H1 (cell line): ENCODE data around the gene LRRC63. TPM values are rescaled to one million over a fixed set of nuclear protein-coding genes. Genes with fewer than 3 reads are reported as not detected.

Experiments used
- CTCF ChIA-PET: fragments of 300-600 bp; sonication (Branson Sonifier 250); formaldehyde crosslinking; loops from one replicate; lab custom pipeline; 2021; ENCODE audit not compliant: partially characterized antibody; lab: Charles Lee
- POLR2A ChIA-PET: fragments of 300-600 bp; sonication (Branson Sonifier 250); formaldehyde crosslinking; loops from one replicate; lab custom pipeline; 2021; ENCODE audit warnings: inconsistent platforms; ENCODE audit not compliant: partially characterized antibody; lab: Charles Lee
- DNase-seq, 2 experiments: peaks; one replicate each; pipeline versions ENCODE4 v3.0.0 to v3.0.0-alpha.2; 2010 to 2022; ENCODE audit warnings: low spot score in 2 of 2, low read depth in 1 of 2, mixed read lengths in 1 of 2
- FAIRE-seq: peaks from 2 replicates; lab custom pipeline; 2011; peaks lifted over from hg19 to GRCh38; lab: Jason Lieb, UNC
- H2AFZ ChIP-seq: 2 replicates; pipeline ENCODE4 v1.8.1; 2012; ENCODE audit warnings: low read length, inconsistent platforms
- H2AK5ac ChIP-seq: 2 replicates; pipeline ENCODE4 v1.6.1; 2013; ENCODE audit warnings: low read depth, low read length
- H2BK120ac ChIP-seq: replicated peaks from 2 replicates; pipeline ENCODE3; 2013; ENCODE audit warnings: low read depth, low read length, inconsistent platforms
- H2BK12ac ChIP-seq: 2 replicates; pipeline ENCODE4 v1.6.1; 2013; ENCODE audit warnings: low read depth, low read length
- H2BK15ac ChIP-seq: 2 replicates; pipeline ENCODE4 v1.6.1; 2013; ENCODE audit warnings: low read length
- H2BK20ac ChIP-seq: 2 replicates; pipeline ENCODE4 v1.6.1; 2013; ENCODE audit warnings: low read length
- H2BK5ac ChIP-seq: 2 replicates; pipeline ENCODE4 v1.6.1; 2013; ENCODE audit warnings: low read depth, low read length
- H3K14ac ChIP-seq: 2 replicates; pipeline ENCODE4 v1.6.1; 2013; ENCODE audit warnings: inconsistent platforms; ENCODE audit not compliant: insufficient read length
- H3K18ac ChIP-seq: 2 replicates; pipeline ENCODE4 v1.6.1; 2013; ENCODE audit warnings: low read length; ENCODE audit errors: extremely low read depth
- H3K23ac ChIP-seq: 2 replicates; pipeline ENCODE4 v1.6.1; 2013; ENCODE audit warnings: inconsistent platforms; ENCODE audit not compliant: insufficient read length
- H3K23me2 ChIP-seq: 2 replicates; pipeline ENCODE4 v1.6.1; 2013; ENCODE audit warnings: low read depth, low read length
- H3K27ac ChIP-seq: 2 replicates; pipeline ENCODE4 v1.6.1; 2011; ENCODE audit warnings: low read depth, low read length, inconsistent platforms
- H3K27me3 ChIP-seq, 4 experiments: replicated peaks in 1 of 4; 1 replicate in 1 of 4; 2 replicates in 3 of 4; pipeline versions ENCODE4 v1.6.1 to v1.8.1; 2011 to 2013; ENCODE audit warnings: low read length in 3 of 4, mild to moderate bottlenecking in 3 of 4, inconsistent platforms in 2 of 4, mixed read lengths in 2 of 4, moderate library complexity in 1 of 4; ENCODE audit not compliant: control insufficient read depth in 3 of 4, insufficient read depth in 3 of 4; ENCODE audit errors: extremely low read depth in 1 of 4
- H3K36me3 ChIP-seq, 4 experiments: 2 replicates each; pipeline versions ENCODE4 v1.6.1 to v1.8.1; 2011 to 2013; ENCODE audit warnings: mild to moderate bottlenecking in 4 of 4, low read length in 3 of 4, moderate library complexity in 2 of 4, control low read depth in 1 of 4, inconsistent platforms in 1 of 4; ENCODE audit not compliant: insufficient read depth in 4 of 4, control insufficient read depth in 2 of 4
- H3K4ac ChIP-seq: replicated peaks from 2 replicates; pipeline ENCODE3; 2013; ENCODE audit warnings: low read length, low read depth, mixed read lengths, inconsistent platforms; ENCODE audit not compliant: insufficient read length
- H3K4me1 ChIP-seq, 4 experiments: replicated peaks in 1 of 4; 1 replicate in 1 of 4; 2 replicates in 3 of 4; pipeline versions ENCODE4 v1.6.1 to v1.8.1; 2011 to 2013; ENCODE audit warnings: low read length in 3 of 4, inconsistent platforms in 2 of 4, mixed read lengths in 1 of 4; ENCODE audit not compliant: insufficient read depth in 4 of 4, control insufficient read depth in 3 of 4
- H3K4me2 ChIP-seq, 2 experiments: 2 replicates each; pipeline versions ENCODE4 v1.6.1 to v1.8.1; 2011 to 2013; ENCODE audit warnings: low read depth in 2 of 2, low read length in 2 of 2, control low read depth in 1 of 2, inconsistent platforms in 1 of 2, mild to moderate bottlenecking in 1 of 2; ENCODE audit not compliant: insufficient read depth in 1 of 2
- H3K4me3 ChIP-seq, 4 experiments: fragments of 200-600, 300-600 bp in 1 of 4; sonication (generic), shearing (Covaris generic), sonication (Bioruptor Twin) in 1 of 4; 2 replicates each; pipeline versions ENCODE4 v1.5.1 to v1.8.1; 2011 to 2016; ENCODE audit warnings: low read length in 4 of 4, low read depth in 3 of 4, control low read depth in 2 of 4, inconsistent platforms in 2 of 4, mild to moderate bottlenecking in 2 of 4, mixed read lengths in 1 of 4, moderate library complexity in 1 of 4; ENCODE audit not compliant: insufficient read depth in 2 of 4; ENCODE audit errors: extremely low read depth in 1 of 4
- H3K56ac ChIP-seq: replicated peaks from 2 replicates; pipeline ENCODE3; 2013; ENCODE audit warnings: low read depth, mild to moderate bottlenecking, mixed read lengths, low read length, inconsistent platforms; ENCODE audit not compliant: insufficient read length
- H3K79me1 ChIP-seq: 2 replicates; pipeline ENCODE4 v1.6.1; 2013; ENCODE audit warnings: low read depth, low read length, control low read depth
- H3K79me2 ChIP-seq, 2 experiments: 2 replicates each; pipeline versions ENCODE4 v1.6.1 to v1.8.1; 2012 to 2013; ENCODE audit warnings: low read length in 2 of 2, mild to moderate bottlenecking in 2 of 2, inconsistent platforms in 1 of 2; ENCODE audit not compliant: insufficient read depth in 2 of 2, control insufficient read depth in 1 of 2
- H3K9ac ChIP-seq, 4 experiments: replicated peaks in 1 of 4; 1 replicate in 1 of 4; 2 replicates in 3 of 4; pipeline versions ENCODE4 v1.6.1 to v1.8.1; 2011 to 2013; ENCODE audit warnings: low read depth in 3 of 4, low read length in 3 of 4, control low read depth in 2 of 4, mild to moderate bottlenecking in 2 of 4, moderate library complexity in 2 of 4, inconsistent platforms in 1 of 4; ENCODE audit errors: extremely low read depth in 1 of 4
- H3K9me3 ChIP-seq, 2 experiments: 2 replicates each; pipeline versions ENCODE4 v1.6.1 to v1.8.1; 2012 to 2013; ENCODE audit warnings: mild to moderate bottlenecking in 2 of 2, moderate library complexity in 2 of 2, control low read depth in 1 of 2, inconsistent platforms in 1 of 2, low read depth in 1 of 2, low read length in 1 of 2, mixed read lengths in 1 of 2; ENCODE audit not compliant: insufficient read depth in 2 of 2
- H4K20me1 ChIP-seq, 2 experiments: replicated peaks in 1 of 2; 2 replicates each; pipeline versions ENCODE3 to v1.8.1; 2011 to 2013; ENCODE audit warnings: inconsistent platforms in 2 of 2, low read length in 2 of 2, mild to moderate bottlenecking in 1 of 2; ENCODE audit not compliant: insufficient read depth in 2 of 2, control insufficient read depth in 1 of 2
- H4K5ac ChIP-seq: 2 replicates; pipeline ENCODE4 v1.6.1; 2013; ENCODE audit warnings: low read length, low read depth, mixed read lengths, inconsistent platforms; ENCODE audit not compliant: insufficient read length
- H4K8ac ChIP-seq: 2 replicates; pipeline ENCODE4 v1.8.0; 2013; ENCODE audit warnings: mild to moderate bottlenecking, moderate library complexity, low read length, inconsistent platforms; ENCODE audit not compliant: insufficient read depth; ENCODE audit errors: extremely low read depth
- H4K91ac ChIP-seq: replicated peaks from 2 replicates; pipeline ENCODE3; 2013; ENCODE audit warnings: low read length, mixed read lengths, inconsistent platforms; ENCODE audit not compliant: insufficient read length
- HDAC2 ChIP-seq, 2 experiments: fragments of 300-600 bp in 1 of 2; sonication (generic) in 1 of 2; IDR thresholded peaks; 2 replicates each; pipeline ENCODE4 v1.6.1; 2011 to 2012; ENCODE audit warnings: low read depth in 2 of 2, low read length in 2 of 2, mild to moderate bottlenecking in 2 of 2, moderate library complexity in 2 of 2, borderline replicate concordance in 1 of 2, inconsistent platforms in 1 of 2
- TBP ChIP-seq: IDR thresholded peaks from 2 replicates; pipeline ENCODE4 v1.6.1; 2011; ENCODE audit warnings: low read depth, low read length, improper control_type of control experiment
- WGBS, 2 experiments: shearing (Covaris generic) in 1 of 2; methylation state at CpG; one replicate each; pipeline versions ENCODE4 v1.1.6 to v1.1.7; 2013 to 2015; ENCODE audit warnings: low lambda C conversion rate in 2 of 2, mixed read lengths in 2 of 2, inconsistent platforms in 1 of 2, low coverage in 1 of 2, missing lambda C conversion rate in 1 of 2; ENCODE audit not compliant: insufficient replicate concordance in 2 of 2, insufficient coverage in 1 of 2, insufficient read length in 1 of 2; ENCODE audit errors: extremely low coverage in 1 of 2, missing lambda C conversion rate in 1 of 2; 5-methylcytosine and 5-hydroxymethylcytosine counted together
- polyA plus RNA-seq, 7 experiments: library from polyadenylated mRNA; depleted of rRNA in 3 of 7; stranded (reverse) in 5 of 7; unstranded in 2 of 7; fragments of >200 nt in 5 of 7; fragments of 200-250 nt in 2 of 7; gene quantifications; 1 replicate in 5 of 7; 2 replicates in 1 of 7; 4 replicates in 1 of 7; pipeline versions ENCODE4 v1.2.1 to v1.2.3, GENCODE V29; 2011 to 2013; ENCODE audit warnings: missing spikeins in 2 of 7, mixed read lengths in 2 of 7
- total RNA-seq: library from RNA; stranded (reverse); fragmentation: NEBNext Ultra II Directional; extraction: Animal tissue kit (Norgen Biotek cat#: 25700); gene quantifications from 2 replicates; pipeline ENCODE4 v1.2.1, GENCODE V29; 2021

LRRC63 gene
- total and polyA plus RNA-seq, 2 of the 8 experiments (the other 6 are each of a cell fraction or from before 2014, with no cell fraction given) = not detected

GRCh38 chr13:46295491-46296114 lies 83.9 kb downstream of the LRRC63 start:
- H3K79me2 ChIP-seq = no peaks in the 10 kb centered on the region
- H3K9ac ChIP-seq = no peak overlapping the region
- H3K9me3 ChIP-seq = no peaks in the 10 kb centered on the region
- H4K8ac ChIP-seq = no peak overlapping the region
- TF ChIP-seq TBP (no peak), HDAC2 (IDR thresholded peaks at IDR 0.05; ENCODE audit: borderline replicate concordance in 1 of 2, low read depth in 2 of 2, low read length in 2 of 2) (no peak)
- no peak overlapping the region for H3K56ac ChIP-seq
- no peak overlapping the region for H2BK15ac ChIP-seq
- no peak for DNase-seq
- H2BK5ac ChIP-seq = no peak overlapping the region
- no peaks in the 10 kb centered on the region; a peak in 1 of 7 replicates for H3K27me3 ChIP-seq
- no peak overlapping the region for H3K4ac ChIP-seq
- no peak for FAIRE-seq
- no peaks in the 10 kb centered on the region for H3K23me2 ChIP-seq
- no peak overlapping the region for H3K4me3 ChIP-seq
- H3K14ac ChIP-seq = no peak overlapping the region
- ChIA-PET POLR2A (no interaction called here), CTCF (interaction anchor here (0.9 to 1.0 kb wide), 3 partner anchors 26 to 170 kb away, joined by 3 read pairs; no protein-coding TSS in a partner anchor)
- no peak overlapping the region for H3K23ac ChIP-seq
- H3K27ac ChIP-seq = no peak overlapping the region
- no peaks in the 10 kb centered on the region for H4K20me1 ChIP-seq
- H4K5ac ChIP-seq = no peak overlapping the region
- H2BK20ac ChIP-seq = no peak overlapping the region
- H3K4me1 ChIP-seq = no peaks in the 10 kb centered on the region
- no peak overlapping the region for H4K91ac ChIP-seq
- no peak overlapping the region for H2AK5ac ChIP-seq
- H3K18ac ChIP-seq = no peak overlapping the region
- WGBS, 2 experiments = 91% methylated on average over 7 of the region's 7 CpGs; no CpG with 5 or more reads in 1 of the 2 experiments
- H3K4me2 ChIP-seq = no peak overlapping the region
- H2BK12ac ChIP-seq = no peak overlapping the region; the same call in 1 of the 2 replicates
- H2BK120ac ChIP-seq = no peak overlapping the region
- H2AFZ ChIP-seq = no peak overlapping the region
- no peaks in the 10 kb centered on the region for H3K36me3 ChIP-seq
- no peaks in the 10 kb centered on the region for H3K79me1 ChIP-seq
